Measurements from ENCODE around the gene AHNAK.

DNA sequence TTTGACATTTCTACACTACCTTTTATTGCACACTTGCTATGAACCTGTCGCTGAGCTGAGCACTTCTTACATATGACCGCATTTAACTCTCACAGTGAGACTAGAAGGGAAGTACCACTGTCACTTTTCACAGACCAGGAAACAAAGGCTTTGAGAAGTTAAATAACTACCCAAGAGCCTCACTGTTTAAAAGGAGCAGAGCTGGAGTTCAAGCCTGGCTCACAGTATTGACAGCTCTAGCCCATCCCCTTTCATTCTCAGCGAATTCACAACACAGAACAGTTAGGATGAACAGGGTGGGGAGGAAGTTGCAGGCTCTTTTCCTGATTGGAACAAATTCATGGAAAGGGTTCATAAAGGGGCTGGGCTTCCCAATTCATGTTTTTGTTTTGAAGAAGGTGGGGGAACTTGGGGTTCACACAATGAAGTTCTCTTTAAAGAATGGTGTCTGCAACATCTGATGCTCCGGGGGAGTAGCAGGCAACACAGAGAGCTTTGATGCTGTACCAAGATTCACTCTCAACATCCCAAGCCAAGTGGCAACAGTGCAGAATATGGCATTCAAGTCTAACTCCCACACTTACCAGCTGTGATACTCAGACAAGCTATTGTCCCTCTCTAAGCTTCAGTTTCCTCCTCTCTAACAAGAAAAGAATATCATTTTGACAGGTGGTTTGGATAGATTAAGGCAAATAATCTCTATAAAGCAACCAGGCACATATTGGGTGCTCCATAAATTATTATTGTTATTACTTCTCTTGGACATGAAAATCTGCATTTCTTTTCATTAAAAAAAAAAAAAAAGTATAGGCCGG is 110.6 kb downstream of the AHNAK start:
- TF ChIP-seq, protein P1, sequence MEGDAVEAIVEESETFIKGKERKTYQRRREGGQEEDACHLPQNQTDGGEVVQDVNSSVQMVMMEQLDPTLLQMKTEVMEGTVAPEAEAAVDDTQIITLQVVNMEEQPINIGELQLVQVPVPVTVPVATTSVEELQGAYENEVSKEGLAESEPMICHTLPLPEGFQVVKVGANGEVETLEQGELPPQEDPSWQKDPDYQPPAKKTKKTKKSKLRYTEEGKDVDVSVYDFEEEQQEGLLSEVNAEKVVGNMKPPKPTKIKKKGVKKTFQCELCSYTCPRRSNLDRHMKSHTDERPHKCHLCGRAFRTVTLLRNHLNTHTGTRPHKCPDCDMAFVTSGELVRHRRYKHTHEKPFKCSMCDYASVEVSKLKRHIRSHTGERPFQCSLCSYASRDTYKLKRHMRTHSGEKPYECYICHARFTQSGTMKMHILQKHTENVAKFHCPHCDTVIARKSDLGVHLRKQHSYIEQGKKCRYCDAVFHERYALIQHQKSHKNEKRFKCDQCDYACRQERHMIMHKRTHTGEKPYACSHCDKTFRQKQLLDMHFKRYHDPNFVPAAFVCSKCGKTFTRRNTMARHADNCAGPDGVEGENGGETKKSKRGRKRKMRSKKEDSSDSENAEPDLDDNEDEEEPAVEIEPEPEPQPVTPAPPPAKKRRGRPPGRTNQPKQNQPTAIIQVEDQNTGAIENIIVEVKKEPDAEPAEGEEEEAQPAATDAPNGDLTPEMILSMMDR (IDR thresholded peaks at IDR 0.05): no peak
- no peak for TF ChIP-seq EP300 (IDR thresholded peaks at IDR 0.05)
- no peak for TF ChIP-seq POLR2A (IDR thresholded peaks at IDR 0.05; ENCODE audit: low read depth)

All from esophagus muscularis mucosa (tissue), 4 donors.